Activated CD8-positive, alpha-beta memory T cell treated with anti-CD3 and anti-CD28 coated beads, Interleukin-2, amount 50 U/mL, for 24 hours (primary cell): ENCODE measurements around the gene DHRSX.
"Not testable (repeated sequence)": the region's sequence is repeated elsewhere in the genome, so short reads cannot be mapped to it uniquely, and the experiment has no call there.

Source experiments
- DNase-seq: peaks from one replicate; pipeline ENCODE4 v3.0.0-alpha.2; 2020; ENCODE audit errors: extremely low read depth

DHRSX gene

GRCh38 chrX:2425286-2426071 is 75.3 kb downstream of the DHRSX start:
- no peak for DNase-seq

- no peak for DNase-seq
Observed at GRCh38 chrX:2424317-2424716, 76.5 kb downstream of the DHRSX start.

- no peak for DNase-seq
Observed at GRCh38 chrX:2423899-2424298, 76.9 kb downstream of the DHRSX start.

GRCh38 chrX:2423282-2423681 is 77.5 kb downstream of the DHRSX start:
- DNase-seq: no peak

GRCh38 chrX:2419418-2419817 is 81.4 kb downstream of the DHRSX start:
- DNase-seq: not testable (repeated sequence)

GRCh38 chrX:2418000-2418399 is 82.8 kb downstream of the DHRSX start:
- no peak for DNase-seq

- DNase-seq: no peak
Observed at GRCh38 chrX:2416851-2417604, 83.7 kb downstream of the DHRSX start.

- no peak for DNase-seq
Observed at GRCh38 chrX:2414384-2414783, 86.4 kb downstream of the DHRSX start.

- no peak for DNase-seq
Observed at GRCh38 chrX:2413969-2414368, 86.8 kb downstream of the DHRSX start.

- DNase-seq: no peak
Observed at GRCh38 chrX:2412131-2412530, 88.6 kb downstream of the DHRSX start.

- DNase-seq: no peak
Observed at GRCh38 chrX:2410279-2411020, 90.3 kb downstream of the DHRSX start.

- DNase-seq: no peak
Observed at GRCh38 chrX:2409796-2410195, 91.0 kb downstream of the DHRSX start.

GRCh38 chrX:2408856-2409255 is 91.9 kb downstream of the DHRSX start:
- no peak for DNase-seq

- no peak for DNase-seq
Observed at GRCh38 chrX:2406891-2407518, 93.8 kb downstream of the DHRSX start.

GRCh38 chrX:2404776-2405175 is 96.0 kb downstream of the DHRSX start:
- DNase-seq: no peak

GRCh38 chrX:2402361-2402690 is 98.5 kb downstream of the DHRSX start:
- DNase-seq: no peak

GRCh38 chrX:2401590-2402360 is 99.0 kb downstream of the DHRSX start:
- no peak for DNase-seq

GRCh38 chrX:2401201-2401589 is 99.6 kb downstream of the DHRSX start:
- DNase-seq: no peak

- no peak for DNase-seq
Observed at GRCh38 chrX:2398064-2398656, 102.6 kb downstream of the DHRSX start.

- DNase-seq: no peak
Observed at GRCh38 chrX:2397229-2398063, 103.3 kb downstream of the DHRSX start.
